HCT116 (cell line): ENCODE measurements around the gene CLCN3. TPM values are rescaled to one million over a fixed set of nuclear protein-coding genes. Genes with fewer than 3 reads are reported as not detected.

Experiments used
- ATAC-seq: fragments of 200-7000 bp; cut with Tn5 transposase; 2 replicates; pipeline ENCODE4 v1.9.1; 2020; ENCODE audit warnings: mild to moderate bottlenecking, moderate library complexity
- BruUV-seq: library from RNA; stranded (reverse); fragments of 400-500 nt; replicated peaks from 2 replicates; lab custom pipeline; 2021; lab: Mats Ljungman, UMichigan
- CTCF ChIA-PET: fragments of 300-600 bp; sonication (Branson Sonifier 250); formaldehyde crosslinking; loops from one replicate; lab custom pipeline; 2021; ENCODE audit warnings: antibody characterized with exemption; lab: Charles Lee
- POLR2A ChIA-PET: fragments of 300-600, 350-600 bp; sonication (Branson Sonifier 250); formaldehyde crosslinking; loops from one replicate; lab custom pipeline; 2021; ENCODE audit warnings: antibody characterized with exemption; lab: Charles Lee
- RAD21 ChIA-PET, 2 experiments: fragments of 300-600 bp; sonication (Branson Sonifier 250); formaldehyde crosslinking; loops; one replicate each; lab custom pipeline; 2023; ENCODE audit warnings: low total read pairs in 2 of 2; ENCODE audit not compliant: uncharacterized antibody in 2 of 2, unreplicated experiment in 2 of 2, low non-redundant PET in 1 of 2; lab: Charles Lee
- DNase-seq: peaks from one replicate; pipeline ENCODE4 v3.0.0-alpha.2; 2010; ENCODE audit warnings: low read depth, low spot score
- H2AFZ ChIP-seq: fragments of 200-600 bp; shearing (Covaris generic), sonication (generic); 2 replicates; pipeline ENCODE4 v1.6.1; 2017; ENCODE audit warnings: low read depth, mixed run types, mixed read lengths, antibody characterized with exemption, low read length; ENCODE audit not compliant: poor library complexity, severe bottlenecking
- H3K27ac ChIP-seq: 2 replicates; pipeline ENCODE4 v1.5.1; 2012; ENCODE audit warnings: low read depth, low read length
- H3K27me3 ChIP-seq: fragments of 200-600 bp; sonication (generic); 2 replicates; pipeline ENCODE4 v1.6.1; 2016; ENCODE audit warnings: mixed run types, low read length, mixed read lengths; ENCODE audit not compliant: insufficient read depth
- H3K36me3 ChIP-seq, 2 experiments: fragments of 200-500 bp in 1 of 2; fragments of 200-600 bp in 1 of 2; sonication (Bioruptor generic) in 1 of 2; sonication (generic) in 1 of 2; 2 replicates each; pipeline versions ENCODE4 v1.5.1 to v1.6.1; 2014 to 2016; ENCODE audit warnings: low read length in 2 of 2, inconsistent platforms in 1 of 2, mixed read lengths in 1 of 2, mixed run types in 1 of 2; ENCODE audit not compliant: insufficient read depth in 2 of 2, control insufficient read depth in 1 of 2
- H3K4me1 ChIP-seq, 2 experiments: fragments of 200-600 bp in 1 of 2; sonication (generic) in 1 of 2; 2 replicates each; pipeline versions ENCODE4 v1.5.1 to v1.6.1; 2012 to 2017; ENCODE audit warnings: low read length in 2 of 2, inconsistent platforms in 1 of 2, mild to moderate bottlenecking in 1 of 2, mixed read lengths in 1 of 2, mixed run types in 1 of 2, moderate library complexity in 1 of 2; ENCODE audit not compliant: insufficient read depth in 2 of 2, control insufficient read depth in 1 of 2
- H3K4me2 ChIP-seq: fragments of 200-600 bp; sonication (generic); 2 replicates; pipeline ENCODE4 v1.6.1; 2017; ENCODE audit warnings: mixed run types, low read length, mixed read lengths
- H3K4me3 ChIP-seq, 2 experiments: fragments of 200-600 bp in 1 of 2; sonication (generic) in 1 of 2; replicated peaks in 1 of 2; 2 replicates each; pipeline ENCODE4 v1.5.1; 2011 to 2016; ENCODE audit warnings: low read length in 2 of 2, control low read depth in 1 of 2, low read depth in 1 of 2, mild to moderate bottlenecking in 1 of 2, mixed read lengths in 1 of 2, mixed run types in 1 of 2
- H3K79me2 ChIP-seq: fragments of 200-600 bp; sonication (generic); 2 replicates; pipeline ENCODE4 v1.6.1; 2017; ENCODE audit warnings: mild to moderate bottlenecking, mixed run types, low read length, moderate library complexity, mixed read lengths; ENCODE audit not compliant: insufficient read depth
- H3K9ac ChIP-seq: fragments of 200-600 bp; sonication (generic); 2 replicates; pipeline ENCODE4 v1.6.1; 2016; ENCODE audit warnings: low read length, mixed read lengths
- H3K9me2 ChIP-seq: fragments of 200-600 bp; sonication (generic), shearing (Covaris generic); 2 replicates; pipeline ENCODE4 v1.6.1; 2017; ENCODE audit warnings: mixed run types, mild to moderate bottlenecking, moderate library complexity; ENCODE audit not compliant: insufficient read depth
- H3K9me3 ChIP-seq, 2 experiments: fragments of 200-500 bp in 1 of 2; fragments of 200-600 bp in 1 of 2; sonication (Bioruptor generic) in 1 of 2; sonication (generic) in 1 of 2; 2 replicates each; pipeline ENCODE4 v1.6.1; 2014 to 2017; ENCODE audit warnings: low read length in 2 of 2, mixed read lengths in 2 of 2, inconsistent platforms in 1 of 2, low read depth in 1 of 2, mild to moderate bottlenecking in 1 of 2, mixed run types in 1 of 2, moderate library complexity in 1 of 2; ENCODE audit not compliant: control insufficient read depth in 1 of 2, insufficient read depth in 1 of 2
- H4K20me1 ChIP-seq: fragments of 200-600 bp; sonication (generic), shearing (Covaris generic); 2 replicates; pipeline ENCODE4 v1.6.1; 2017; ENCODE audit warnings: mixed run types, mild to moderate bottlenecking, moderate library complexity; ENCODE audit not compliant: insufficient read depth
- CBX3 ChIP-seq: IDR thresholded peaks from 2 replicates; pipeline ENCODE4 v1.6.1; 2012; ENCODE audit warnings: low read depth
- CEBPB ChIP-seq: IDR thresholded peaks from 2 replicates; pipeline ENCODE4 v1.6.1; 2012; ENCODE audit warnings: low read depth
- CTCF ChIP-seq, 3 experiments: fragments of 200-600 bp in 1 of 3; sonication (generic) in 1 of 3; IDR thresholded peaks in 2 of 3; conservative IDR thresholded peaks in 1 of 3; 2 replicates each; pipeline ENCODE4 v1.5.1; 2012 to 2017; ENCODE audit warnings: low read depth in 2 of 3, low read length in 2 of 3, antibody characterized with exemption in 1 of 3, borderline replicate concordance in 1 of 3, control low read depth in 1 of 3, mild to moderate bottlenecking in 1 of 3, mixed read lengths in 1 of 3, mixed run types in 1 of 3, moderate library complexity in 1 of 3; ENCODE audit not compliant: insufficient read depth in 1 of 3
- EGR1 ChIP-seq: IDR thresholded peaks from 2 replicates; pipeline ENCODE4 v1.6.1; 2012; ENCODE audit warnings: low read depth
- ELF1 ChIP-seq: IDR thresholded peaks from 2 replicates; pipeline ENCODE4 v1.6.1; 2012; ENCODE audit warnings: low read depth, borderline replicate concordance
- EZH2 ChIP-seq: fragments of 200-600 bp; sonication (generic); IDR thresholded peaks from 2 replicates; pipeline ENCODE4 v1.6.1; 2017; ENCODE audit warnings: antibody characterized with exemption, mixed run types
- EZH2phosphoT487 ChIP-seq: fragments of 200-600 bp; IDR thresholded peaks from 2 replicates; pipeline ENCODE4 v1.6.1; 2018; ENCODE audit warnings: antibody characterized with exemption, borderline replicate concordance
- JUND ChIP-seq: IDR thresholded peaks from 2 replicates; pipeline ENCODE4 v1.6.1; 2012
- MAX ChIP-seq: IDR thresholded peaks from 2 replicates; pipeline ENCODE4 v1.6.1; 2012
- POLR2A ChIP-seq: IDR thresholded peaks from 2 replicates; pipeline ENCODE4 v1.7.0; 2011; ENCODE audit warnings: borderline replicate concordance; ENCODE audit not compliant: insufficient read depth, insufficient read length; ENCODE audit errors: extremely low read depth
- POLR2AphosphoS5 ChIP-seq: IDR thresholded peaks from 2 replicates; pipeline ENCODE4 v1.6.1; 2011; ENCODE audit warnings: mild to moderate bottlenecking, low read depth, low read length, moderate library complexity
- RAD21 ChIP-seq: IDR thresholded peaks from 2 replicates; pipeline ENCODE4 v1.6.1; 2012; ENCODE audit warnings: low read depth, mild to moderate bottlenecking
- REST ChIP-seq: IDR thresholded peaks from 2 replicates; pipeline ENCODE4 v1.6.1; 2012; ENCODE audit warnings: low read depth
- SIN3A ChIP-seq: IDR thresholded peaks from 2 replicates; pipeline ENCODE4 v1.6.1; 2012; ENCODE audit warnings: low read depth
- SP1 ChIP-seq: IDR thresholded peaks from 2 replicates; pipeline ENCODE4 v1.6.1; 2012; ENCODE audit warnings: low read depth
- SRF ChIP-seq: IDR thresholded peaks from 2 replicates; pipeline ENCODE4 v1.6.1; 2012; ENCODE audit warnings: low read depth
- YY1 ChIP-seq: IDR thresholded peaks from 2 replicates; pipeline ENCODE4 v1.6.1; 2011; ENCODE audit warnings: low read length, low read depth, moderate library complexity, mild to moderate bottlenecking; ENCODE audit not compliant: insufficient replicate concordance; ENCODE audit errors: extremely low read depth
- ZBTB33 ChIP-seq: IDR thresholded peaks from 2 replicates; pipeline ENCODE4 v1.6.1; 2011; ENCODE audit warnings: mild to moderate bottlenecking, low read length, moderate library complexity; ENCODE audit not compliant: insufficient replicate concordance; ENCODE audit errors: extremely low read depth
- ZFX ChIP-seq: fragments of 450-650 bp; IDR thresholded peaks from 2 replicates; pipeline ENCODE4 v1.6.1; 2017
- ZNF274 ChIP-seq: fragments of 200-500 bp; sonication (Bioruptor generic); IDR thresholded peaks from 2 replicates; pipeline ENCODE4 v1.6.1; 2014; ENCODE audit warnings: mild to moderate bottlenecking, low read depth, low read length, inconsistent platforms
- intact Hi-C: fragments of 100-400 bp; cut with micrococcal nuclease; formaldehyde crosslinking; loops from 2 replicates; pipeline ENCODE4 v1.10.0; 2022
- total RNA-seq: library from RNA; stranded (reverse); gene quantifications from one replicate; pipeline ENCODE4 v1.2.1, GENCODE V29; 2021; ENCODE audit not compliant: unreplicated experiment

The CLCN3 gene
- total RNA-seq, 1 experiment from 2014 or later: 60.4 TPM

- BruUV-seq: no TSS peak
- H3K9me2 ChIP-seq: no peaks in the 10 kb centered on the region
- no peak overlapping the region for H3K4me3 ChIP-seq
- ChIA-PET CTCF (no interaction called here), RAD21 (no interaction called here), POLR2A (no interaction called here)
- H3K4me1 ChIP-seq: peaks cover 22 to 25% of the 10 kb centered on the region in 2 experiments
- intact Hi-C loops: no loop called here
- H3K36me3 ChIP-seq: no peaks in the 10 kb centered on the region
- H3K4me2 ChIP-seq: no peak overlapping the region
- DNase-seq (no peak), ATAC-seq (no peak)
- no peak overlapping the region for H2AFZ ChIP-seq
- no peak overlapping the region for H3K27ac ChIP-seq
- H3K27me3 ChIP-seq: no peaks in the 10 kb centered on the region
- no peak overlapping the region for H3K9ac ChIP-seq
- TF ChIP-seq SRF: no peak
- no peak for TF ChIP-seq EZH2
- no peak for TF ChIP-seq SP1
- TF ChIP-seq ELF1: no peak
- no peak for TF ChIP-seq POLR2AphosphoS5
- no peak for TF ChIP-seq ZFX
- no peak for TF ChIP-seq RAD21
- no peak for TF ChIP-seq EGR1
- TF ChIP-seq REST: no peak
- no peak for TF ChIP-seq SIN3A
- TF ChIP-seq YY1: no peak
- TF ChIP-seq CTCF (IDR thresholded peaks at IDR 0.05 in 2 of 3, conservative IDR thresholded peaks at IDR 0.05 in 1 of 3; ENCODE audit: borderline replicate concordance in 1 of 3, insufficient read depth in 1 of 3, low read depth in 2 of 3, low read length in 2 of 3): no peak
- no peak for TF ChIP-seq CEBPB
- TF ChIP-seq ZNF274: no peak
- no peak for TF ChIP-seq ZBTB33
- no peak for TF ChIP-seq MAX
- TF ChIP-seq CBX3: no peak
- no peak for TF ChIP-seq POLR2A
- TF ChIP-seq JUND: no peak
- TF ChIP-seq EZH2phosphoT487: no peak
- peaks cover 78% of the 10 kb centered on the region for H3K79me2 ChIP-seq
- no peaks in the 10 kb centered on the region for H4K20me1 ChIP-seq
- no peaks in the 10 kb centered on the region for H3K9me3 ChIP-seq
Measured at GRCh38 chr4:169655401-169655800, 35.0 kb downstream of the CLCN3 start.
